Measurements from ENCODE around the gene EPO.
A peak's percentile ranks its signal among the peaks of the same experiment; 100 is the strongest.
"Not testable (repeated sequence)": the region's sequence is repeated elsewhere in the genome, so short reads cannot be mapped to it uniquely, and the experiment has no call there.

EPO gene

GRCh38 chr7:100696123-100696521 is 24.1 kb upstream of the EPO start:
- Histone ChIP-seq H3K27me3 (ENCODE audit: control insufficient read depth, low read length) (peaks cover 49% of the 10 kb centered on the region), H3K4me3 (ENCODE audit: low read length) (no peak overlapping the region), H3K4me2 (ENCODE audit: low read length) (peak overlapping the region; percentile 64), H3K27ac (ENCODE audit: low read depth, low read length) (no peak overlapping the region), H3K9me2 (replicated peaks; ENCODE audit: control insufficient read depth, low read length) (no peaks in the 10 kb centered on the region), H3F3A (ENCODE audit: control insufficient read depth, insufficient read depth) (peaks cover 19% of the 10 kb centered on the region), H4K20me1 (ENCODE audit: control insufficient read depth, insufficient read depth, low read depth, low read length) (peaks cover 4% of the 10 kb centered on the region), H3K36me3 (ENCODE audit: control insufficient read depth, low read length) (peaks cover 19% of the 10 kb centered on the region), H3K79me2 (ENCODE audit: control insufficient read depth, low read length) (peaks cover 26% of the 10 kb centered on the region), H3K9me3 (ENCODE audit: control insufficient read depth, insufficient read depth, low read length) (no peaks in the 10 kb centered on the region), H3K4me1 (ENCODE audit: control insufficient read depth, low read length) (peaks cover 35% of the 10 kb centered on the region)
- TF ChIP-seq EZH2phosphoT487 (IDR thresholded peaks at IDR 0.05; ENCODE audit: borderline replicate concordance, low read length) (no peak), CTCF (IDR thresholded peaks at IDR 0.05; ENCODE audit: low read depth, low read length, poor library complexity, severe bottlenecking) (no peak)

GRCh38 chr7:100699018-100699417 is 21.2 kb upstream of the EPO start:
- Histone ChIP-seq H3F3A (ENCODE audit: control insufficient read depth, insufficient read depth) (peaks cover 17% of the 10 kb centered on the region), H3K79me2 (ENCODE audit: control insufficient read depth, low read length) (no peaks in the 10 kb centered on the region), H3K4me3 (ENCODE audit: low read length) (no peak overlapping the region), H3K36me3 (ENCODE audit: control insufficient read depth, low read length) (no peaks in the 10 kb centered on the region), H4K20me1 (ENCODE audit: control insufficient read depth, insufficient read depth, low read depth, low read length) (no peaks in the 10 kb centered on the region), H3K9me3 (ENCODE audit: control insufficient read depth, insufficient read depth, low read length) (no peaks in the 10 kb centered on the region), H3K4me1 (ENCODE audit: control insufficient read depth, low read length) (peaks cover 17% of the 10 kb centered on the region), H3K4me2 (ENCODE audit: low read length) (no peak overlapping the region), H3K27me3 (ENCODE audit: control insufficient read depth, low read length) (peaks cover 63% of the 10 kb centered on the region), H3K9me2 (replicated peaks; ENCODE audit: control insufficient read depth, low read length) (no peaks in the 10 kb centered on the region), H3K27ac (ENCODE audit: low read depth, low read length) (no peak overlapping the region)
- no peak for TF ChIP-seq EZH2phosphoT487 (IDR thresholded peaks at IDR 0.05; ENCODE audit: borderline replicate concordance, low read length)
- TF ChIP-seq CTCF (IDR thresholded peaks at IDR 0.05; ENCODE audit: low read depth, low read length, poor library complexity, severe bottlenecking): no peak

- not testable (repeated sequence) for H4K20me1 ChIP-seq (ENCODE audit: control insufficient read depth, insufficient read depth, low read depth, low read length); H3K9me2 ChIP-seq (replicated peaks; ENCODE audit: control insufficient read depth, low read length); H3K27ac ChIP-seq (ENCODE audit: low read depth, low read length); H3F3A ChIP-seq (ENCODE audit: control insufficient read depth, insufficient read depth); H3K9me3 ChIP-seq (ENCODE audit: control insufficient read depth, insufficient read depth, low read length); H3K79me2 ChIP-seq (ENCODE audit: control insufficient read depth, low read length); H3K4me3 ChIP-seq (ENCODE audit: low read length); H3K4me1 ChIP-seq (ENCODE audit: control insufficient read depth, low read length); H3K4me2 ChIP-seq (ENCODE audit: low read length); H3K36me3 ChIP-seq (ENCODE audit: control insufficient read depth, low read length)
- H3K27me3 ChIP-seq (ENCODE audit: control insufficient read depth, low read length): peaks cover 49% of the 10 kb centered on the region
Observed at GRCh38 chr7:100701089-100701488, 19.2 kb upstream of the EPO start.

- Histone ChIP-seq H3K79me2 (ENCODE audit: control insufficient read depth, low read length) (peaks cover 26% of the 10 kb centered on the region), H3K9me3 (ENCODE audit: control insufficient read depth, insufficient read depth, low read length) (no peaks in the 10 kb centered on the region), H3K4me2 (ENCODE audit: low read length) (peak overlapping the region; percentile 88), H3K4me1 (ENCODE audit: control insufficient read depth, low read length) (peaks cover 18% of the 10 kb centered on the region), H3K27me3 (ENCODE audit: control insufficient read depth, low read length) (peaks cover 20% of the 10 kb centered on the region), H3K27ac (ENCODE audit: low read depth, low read length) (peak overlapping the region; percentile 69), H3K4me3 (ENCODE audit: low read length) (peak overlapping the region; percentile 90), H3F3A (ENCODE audit: control insufficient read depth, insufficient read depth) (no peaks in the 10 kb centered on the region), H3K36me3 (ENCODE audit: control insufficient read depth, low read length) (peaks cover 29% of the 10 kb centered on the region), H4K20me1 (ENCODE audit: control insufficient read depth, insufficient read depth, low read depth, low read length) (peaks cover 7% of the 10 kb centered on the region), H3K9me2 (replicated peaks; ENCODE audit: control insufficient read depth, low read length) (no peaks in the 10 kb centered on the region)
- peak; percentile 100 for TF ChIP-seq CTCF (IDR thresholded peaks at IDR 0.05; ENCODE audit: low read depth, low read length, poor library complexity, severe bottlenecking)
- TF ChIP-seq EZH2phosphoT487 (IDR thresholded peaks at IDR 0.05; ENCODE audit: borderline replicate concordance, low read length): no peak
Observed at GRCh38 chr7:100705320-100705752, 14.9 kb upstream of the EPO start.

Data from DOHH2 (cell line).